HG02571 (cell line): ENCODE results near the gene TMEM134.
"Not testable (repeated sequence)": the region's sequence is repeated elsewhere in the genome, so short reads cannot be mapped to it uniquely, and the experiment has no call there.

Source experiments
- ATAC-seq: cut with Tn5 transposase; IDR thresholded peaks from one replicate; pipeline ENCODE4 v1.9.1; 2021; ENCODE audit warnings: mild to moderate bottlenecking, moderate library complexity; ENCODE audit not compliant: unreplicated experiment

TMEM134 gene

GRCh38 chr11:67428052-67429001, 40.7 kb downstream of the TMEM134 start, which contains the start of gene RPS6KB2:
RPS6KB2 (plus strand) TSS chr11:67428494; CDS start chr11:67428546, 52 bp downstream.
- peak; percentile 76 for ATAC-seq

GRCh38 chr11:67427364-67427859, 41.6 kb downstream of the TMEM134 start:
- not testable (repeated sequence) for ATAC-seq

- no peak for ATAC-seq
Measured at GRCh38 chr11:67423891-67424613, 45.0 kb downstream of the TMEM134 start.

DNA sequence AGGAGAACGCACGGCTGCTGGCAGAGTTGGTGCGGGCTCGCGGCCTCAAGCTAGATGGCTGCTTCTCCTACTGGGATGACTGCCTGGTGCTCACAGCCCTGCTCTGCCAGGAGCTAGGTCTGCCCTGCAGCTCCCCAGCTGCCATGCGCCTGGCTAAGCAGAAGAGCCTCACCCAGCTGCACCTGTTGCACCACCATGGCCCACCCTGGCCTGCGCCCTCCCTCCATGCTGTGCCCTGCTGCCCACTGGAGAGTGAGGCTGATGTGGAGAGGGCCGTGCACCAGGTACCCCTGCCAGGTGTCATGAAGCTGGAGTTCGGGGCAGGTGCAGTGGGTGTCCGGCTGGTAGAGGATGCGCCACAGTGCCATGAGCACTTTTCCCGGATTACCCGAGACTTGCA, 45.6 kb downstream of the TMEM134 start:
- ATAC-seq = no peak

DNA sequence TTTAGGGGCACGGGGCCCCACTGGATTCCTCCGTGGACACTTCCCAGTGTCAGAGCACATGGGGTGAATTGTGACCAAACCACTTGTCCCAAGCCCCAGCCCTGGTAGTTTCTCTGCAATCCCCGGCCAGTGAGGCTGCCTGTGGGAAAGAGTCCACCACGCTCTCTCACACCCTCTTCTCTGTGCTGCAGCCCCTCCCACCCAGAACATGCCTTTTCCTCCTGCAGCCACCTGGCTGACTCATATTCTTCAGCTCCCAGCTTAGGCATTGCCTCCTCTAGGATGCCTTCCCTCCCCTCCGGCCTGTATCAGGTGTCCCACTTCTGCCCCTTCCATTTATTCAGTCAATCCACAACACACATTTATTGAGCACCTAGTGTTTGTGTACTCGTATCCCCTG, 46.2 kb downstream of the TMEM134 start:
- ATAC-seq = no peak

- no peak for ATAC-seq
Measured at GRCh38 chr11:67421430-67422031, 47.5 kb downstream of the TMEM134 start.

- peak; percentile 71 for ATAC-seq
Measured at GRCh38 chr11:67420646-67421429, 48.2 kb downstream of the TMEM134 start.

DNA sequence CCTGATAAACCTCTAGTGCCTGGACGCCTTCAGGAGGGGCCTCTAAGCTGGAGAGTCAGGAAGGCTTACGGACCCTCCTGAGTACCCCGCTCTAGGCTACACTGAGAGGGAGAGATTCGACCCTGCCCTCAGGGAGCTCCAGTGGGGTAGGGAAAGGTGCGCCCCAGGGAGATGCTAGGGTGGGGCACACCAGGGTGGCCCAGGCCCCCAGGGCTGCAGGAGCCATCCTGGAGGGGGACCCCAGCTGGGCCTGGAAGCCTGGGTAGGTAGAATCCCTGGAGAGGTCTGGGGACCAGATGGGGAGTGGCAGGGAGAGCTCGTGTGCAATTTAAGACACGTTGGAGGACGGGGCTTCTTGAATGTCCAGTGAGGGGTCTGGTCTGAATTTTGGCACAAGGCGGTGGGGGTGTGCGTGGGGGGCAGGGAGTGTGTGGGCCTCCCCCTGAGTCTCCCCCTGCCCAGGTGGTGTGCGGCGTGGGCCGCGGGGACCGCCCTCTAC, 48.9 kb downstream of the TMEM134 start:
- no peak for ATAC-seq

GRCh38 chr11:67419325-67420049, 49.6 kb downstream of the TMEM134 start:
- ATAC-seq = no peak

- ATAC-seq = no peak
Measured at GRCh38 chr11:67418476-67419281, 50.4 kb downstream of the TMEM134 start.

GRCh38 chr11:67417425-67417824, 51.6 kb downstream of the TMEM134 start:
- ATAC-seq = no peak

- no peak for ATAC-seq
Measured at GRCh38 chr11:67416416-67417335, 52.4 kb downstream of the TMEM134 start.

GRCh38 chr11:67415501-67416304, 53.3 kb downstream of the TMEM134 start, which contains the start of gene CARNS1:
CARNS1 (plus strand) TSS chr11:67415678; CDS start chr11:67416200, 522 bp downstream.
- no peak for ATAC-seq

- ATAC-seq = no peak
Measured at GRCh38 chr11:67413266-67413849, 55.7 kb downstream of the TMEM134 start.

GRCh38 chr11:67412495-67413179, 56.4 kb downstream of the TMEM134 start:
- ATAC-seq = no peak

DNA sequence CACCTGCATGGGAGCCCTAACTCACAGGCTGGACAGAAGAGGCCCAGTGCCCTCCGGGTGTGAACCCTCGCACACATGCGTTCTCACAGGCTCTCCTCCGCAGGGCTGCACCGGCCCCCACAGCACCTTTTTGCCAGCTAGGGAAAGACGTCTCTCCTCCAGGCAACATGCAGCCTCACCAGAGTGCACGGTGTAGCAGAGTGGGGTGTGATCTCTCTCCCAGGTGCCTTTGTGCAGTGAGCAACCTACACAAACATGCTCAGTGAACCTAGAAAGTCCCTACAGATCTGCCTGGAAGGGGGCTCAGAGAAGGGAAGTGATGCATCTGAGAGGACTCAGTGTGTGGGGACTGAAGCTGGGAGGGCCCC, 57.3 kb downstream of the TMEM134 start:
- no peak for ATAC-seq
